ENCODE results near the gene SERPINB12.

SERPINB12 gene

DNA sequence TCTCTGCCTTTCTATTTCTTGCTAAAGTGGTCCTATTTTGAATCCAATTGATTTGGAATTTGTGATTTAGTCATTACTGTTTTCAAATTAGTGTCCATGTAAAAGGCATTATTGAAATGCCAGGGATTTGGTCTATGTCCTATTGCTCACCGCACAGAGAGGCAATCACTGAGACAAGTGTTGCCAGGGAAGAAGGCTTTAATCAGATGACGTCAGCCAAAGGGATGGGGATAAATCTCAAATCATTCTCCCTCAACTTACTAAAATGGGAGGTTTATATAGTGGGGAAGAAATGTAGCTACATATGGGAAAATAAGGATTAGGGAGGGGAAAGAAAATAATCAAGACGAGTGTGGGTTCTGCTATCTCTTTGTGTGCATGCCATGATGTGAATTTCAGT, 9.6 kb downstream of the SERPINB12 start:
- no peak for DNase-seq

DNA sequence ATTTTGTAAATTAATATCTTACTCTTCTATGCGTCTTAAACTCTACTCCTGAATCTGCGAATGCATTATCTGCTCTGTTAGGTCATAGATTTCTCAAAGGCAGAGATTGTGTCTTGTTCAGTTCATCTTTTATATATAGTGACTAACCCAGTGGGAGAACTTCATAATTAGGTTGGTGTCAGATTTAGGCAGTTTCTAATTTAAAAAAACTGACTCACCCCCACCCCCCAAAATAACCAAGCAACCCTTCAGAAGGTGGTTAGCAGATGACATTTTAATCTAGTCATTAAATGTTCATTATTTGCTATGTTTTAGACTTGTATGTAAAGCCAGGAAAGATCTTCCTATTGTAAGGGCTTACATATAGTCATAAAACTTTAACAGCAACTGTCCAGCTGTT, 10.4 kb downstream of the SERPINB12 start:
- no peak for DNase-seq

DNA sequence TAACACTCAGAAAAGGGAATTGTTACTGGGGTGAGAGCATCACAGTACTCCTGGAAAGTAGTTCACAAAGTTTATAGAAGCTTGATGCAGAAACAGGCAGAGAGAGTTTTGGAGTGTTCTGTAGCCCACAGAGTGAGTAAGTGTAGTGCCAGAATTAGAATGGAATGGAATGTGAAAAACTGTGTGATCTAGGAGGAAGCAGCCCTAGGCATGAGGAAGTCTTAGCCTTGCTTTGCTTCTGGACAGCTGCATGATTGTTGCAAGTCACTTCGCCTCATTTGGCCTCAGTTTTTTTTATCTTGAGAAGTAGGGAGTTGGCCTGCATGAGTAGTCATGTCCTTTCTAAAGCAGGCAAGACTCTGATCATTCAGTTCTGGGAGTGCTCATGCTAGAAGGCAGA, 10.9 kb downstream of the SERPINB12 start:
- peak in 1 of 2 donors; percentile 1 for DNase-seq

DNA sequence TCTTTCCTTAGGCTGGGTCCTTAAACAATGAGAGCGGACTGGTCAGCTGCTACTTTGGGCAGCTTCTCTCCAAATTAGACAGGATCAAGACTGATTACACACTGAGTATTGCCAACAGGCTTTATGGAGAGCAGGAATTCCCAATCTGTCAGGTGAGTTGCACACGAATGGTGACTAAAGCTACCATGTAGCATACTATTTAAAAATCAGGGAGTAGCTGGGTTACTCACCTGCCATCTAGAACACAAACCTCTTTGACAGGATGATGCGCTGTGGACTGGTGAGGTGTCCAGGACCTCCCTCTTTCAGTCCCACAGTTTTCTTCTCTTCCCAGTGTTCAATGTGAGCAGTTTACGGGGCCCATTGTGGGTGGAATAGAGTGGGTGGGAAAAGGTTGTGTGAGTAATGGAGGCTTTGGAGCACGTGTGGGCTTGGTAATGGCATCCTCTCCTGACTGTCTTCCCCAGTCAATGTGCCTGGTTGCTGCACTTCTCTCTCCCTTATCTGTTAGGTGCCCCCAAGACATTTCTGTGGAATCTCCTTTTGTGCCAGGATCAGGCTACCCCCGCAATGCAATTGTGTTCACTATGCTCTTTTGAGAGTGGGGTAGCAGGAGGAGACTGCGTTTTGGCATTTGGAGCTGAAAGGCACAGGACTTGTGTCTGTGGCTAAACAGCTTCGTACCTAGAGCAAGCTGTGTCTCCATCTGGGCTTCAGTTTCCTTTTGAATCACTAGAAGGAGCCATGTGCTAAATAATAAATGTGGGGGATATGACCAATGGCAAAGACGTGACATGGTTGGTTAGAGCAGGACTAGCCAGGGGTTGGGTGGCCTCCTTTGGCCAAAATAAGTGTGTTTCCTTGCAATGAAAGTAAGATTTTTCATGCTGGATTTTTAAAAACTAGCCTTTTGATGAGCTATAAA, 17.7 kb downstream of the SERPINB12 start:
- DNase-seq = no peak

- DNase-seq = no peak
These were observed 20.1 kb downstream of the SERPINB12 start for GRCh38 chr18:63562284-63562683.

DNA sequence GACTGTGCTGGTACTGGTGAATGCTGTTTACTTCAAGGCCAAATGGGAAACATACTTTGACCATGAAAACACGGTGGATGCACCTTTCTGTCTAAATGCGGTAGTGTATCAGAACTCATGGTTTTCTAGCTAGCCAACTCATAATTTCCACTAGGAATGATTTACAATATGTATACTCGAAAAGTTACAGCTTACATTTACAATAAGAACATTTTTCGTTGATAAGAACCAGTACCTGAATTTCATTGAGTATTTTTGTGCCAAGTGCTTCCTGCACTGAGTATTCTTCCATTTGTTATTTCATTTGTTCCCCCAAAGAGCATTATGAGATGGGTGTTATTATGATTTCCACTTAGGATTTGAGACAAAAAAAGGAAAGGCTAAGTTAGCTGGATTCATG, 21.9 kb downstream of the SERPINB12 start:
- DNase-seq = no peak

- DNase-seq = no peak
These were observed 22.4 kb downstream of the SERPINB12 start for GRCh38 chr18:63564561-63564960.

DNA sequence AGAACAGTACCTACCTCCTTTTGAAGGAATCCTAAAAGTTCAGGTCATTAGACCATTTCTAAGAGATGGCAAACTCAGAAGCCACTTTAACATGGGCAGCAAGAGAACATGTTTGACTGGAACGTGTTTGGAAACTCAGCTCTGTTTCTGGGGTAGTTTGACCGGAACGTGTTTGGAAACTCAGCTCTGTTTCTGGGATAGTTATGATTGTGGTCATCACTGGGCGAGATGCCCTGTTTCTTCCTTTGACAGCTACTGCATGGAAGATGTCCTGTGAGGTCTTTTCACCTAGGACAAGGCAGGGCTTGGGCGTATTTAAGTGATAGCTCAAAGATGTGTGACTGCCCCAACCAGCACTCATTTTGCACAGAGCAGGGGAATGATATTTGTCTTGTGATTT, 25.1 kb downstream of the SERPINB12 start:
- DNase-seq = no peak

GRCh38 chr18:63567825-63568224, 25.7 kb downstream of the SERPINB12 start:
- DNase-seq = no peak

DNA sequence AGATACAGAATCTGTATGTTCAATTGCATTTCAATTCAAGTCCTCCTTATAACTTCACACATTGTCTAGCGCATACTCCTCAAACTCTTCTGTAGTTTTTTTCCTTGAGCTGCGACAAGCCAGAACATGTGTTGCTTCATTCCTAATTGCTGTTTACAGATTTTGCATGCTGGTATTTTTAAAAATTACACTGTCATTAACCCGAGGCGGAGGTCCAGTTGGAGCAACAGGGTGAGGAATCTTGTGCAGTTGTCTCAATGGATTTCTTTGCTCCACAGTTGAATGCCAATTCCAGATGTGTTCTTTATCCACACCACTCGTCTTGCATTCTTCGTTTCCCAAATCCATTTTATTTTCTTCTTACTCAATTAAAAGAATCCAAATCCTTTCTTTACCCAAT, 28.6 kb downstream of the SERPINB12 start:
- DNase-seq = no peak

DNA sequence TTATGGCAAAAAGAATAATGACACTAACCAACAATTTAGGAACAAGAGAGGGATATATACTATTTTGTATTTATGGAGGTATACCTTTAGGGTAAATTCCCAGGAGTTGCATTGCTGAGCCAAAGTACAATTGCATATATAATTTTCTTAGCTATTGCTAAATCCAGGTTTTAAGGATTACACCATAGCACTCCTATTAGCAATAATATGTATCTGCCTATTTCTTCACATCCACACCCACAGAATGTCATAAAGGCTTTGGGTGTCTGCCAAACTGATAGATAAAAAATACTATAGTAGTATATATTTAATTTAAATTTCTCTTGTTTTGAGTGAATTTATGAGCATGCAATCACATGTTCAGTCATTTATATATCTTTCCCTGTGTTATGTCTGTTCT, 33.5 kb downstream of the SERPINB12 start:
- DNase-seq = no peak

GRCh38 chr18:63578357-63578958, 36.3 kb downstream of the SERPINB12 start:
- DNase-seq = no peak

DNA sequence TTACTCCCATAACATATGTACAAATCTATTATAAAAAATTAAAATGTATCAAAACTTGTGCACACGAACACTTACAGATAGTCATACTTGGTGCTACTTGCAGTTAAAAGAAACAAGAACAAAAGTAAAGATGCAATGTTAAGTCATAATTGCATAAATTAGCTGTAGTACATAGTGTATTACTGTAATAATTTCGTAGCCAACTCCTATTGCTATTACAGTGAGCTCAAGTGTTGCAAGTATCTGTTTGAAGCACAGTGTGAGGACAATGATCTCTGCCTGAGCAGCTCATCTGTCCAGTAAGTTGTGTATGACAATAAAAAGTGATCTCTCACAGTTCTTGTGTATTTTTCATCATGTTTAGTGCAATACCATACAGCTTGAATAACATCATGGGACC, 37.4 kb downstream of the SERPINB12 start:
- no peak for DNase-seq

DNA sequence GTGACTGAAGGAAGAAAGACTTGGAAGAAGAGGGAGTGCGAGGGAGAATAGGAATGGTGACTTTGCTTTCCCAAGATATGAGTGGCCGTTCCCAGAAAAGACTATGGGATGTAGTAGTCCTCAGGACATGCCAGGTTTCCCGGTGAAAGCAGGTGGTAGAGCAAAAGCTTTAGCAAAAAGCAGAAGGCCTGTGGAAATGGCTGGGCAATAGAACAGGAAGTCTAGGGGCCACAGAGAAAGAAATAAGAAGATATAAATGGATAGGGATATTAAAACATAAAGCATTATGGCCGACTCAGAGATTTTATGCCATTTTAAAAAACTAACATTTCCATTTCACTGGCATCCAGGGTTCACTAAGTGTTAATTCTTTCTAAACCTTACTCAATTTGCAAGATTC, 43.8 kb downstream of the SERPINB12 start:
- no peak for DNase-seq

- DNase-seq = no peak
These were observed 44.3 kb downstream of the SERPINB12 start for GRCh38 chr18:63586431-63586830.

DNA sequence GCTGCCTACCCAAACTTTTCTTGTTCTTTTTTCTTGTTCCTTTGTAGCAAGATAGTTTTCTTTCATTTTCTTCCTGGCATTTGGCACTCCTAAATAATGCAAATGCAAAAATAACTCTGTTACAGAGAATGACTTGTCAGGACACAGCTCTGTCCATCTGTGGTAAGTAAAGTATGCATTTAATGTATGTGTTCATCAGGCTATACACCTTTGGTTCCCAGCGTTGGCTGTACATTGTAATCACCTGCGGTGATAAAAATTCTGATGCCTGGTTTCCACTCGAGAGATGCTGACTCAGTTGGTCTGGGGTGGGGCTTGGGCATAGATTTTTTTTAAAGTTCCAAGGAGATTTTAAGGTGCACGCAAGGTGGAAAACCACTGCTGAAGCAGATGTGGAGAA, 44.8 kb downstream of the SERPINB12 start, which contains the start of gene SERPINB13:
Gene SERPINB13 (plus strand): TSS at position 378 of the 400 bp plus-strand sequence. CDS start 1,325 bp downstream, outside the sequence.
- no peak for DNase-seq

- no peak for DNase-seq
These were observed 46.7 kb downstream of the SERPINB12 start for GRCh38 chr18:63588909-63589308.

GRCh38 chr18:63590373-63590772, 48.2 kb downstream of the SERPINB12 start:
- DNase-seq = no peak

GRCh38 chr18:63590966-63591695, 49.0 kb downstream of the SERPINB12 start:
- no peak for DNase-seq

- DNase-seq = no peak
These were observed 49.6 kb downstream of the SERPINB12 start for GRCh38 chr18:63591725-63592124.

DNA sequence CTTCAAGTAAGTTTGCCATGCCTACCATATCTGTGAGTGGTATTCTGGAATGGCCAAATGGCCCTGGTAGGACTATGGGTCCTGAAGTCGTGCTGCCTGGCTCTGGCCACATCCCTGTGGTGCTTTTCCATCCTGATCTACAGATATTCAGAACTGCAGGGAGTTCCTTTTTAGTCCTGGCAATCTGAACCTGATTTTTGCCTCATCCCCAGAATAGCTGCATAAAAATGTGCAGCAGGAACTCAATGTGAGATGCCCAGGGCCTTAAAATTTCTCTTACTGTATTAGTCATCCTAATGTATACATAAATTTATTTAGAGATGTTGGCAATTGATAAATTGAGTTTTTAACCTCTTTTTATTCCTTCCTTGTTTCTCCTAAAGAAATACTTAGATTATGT, 50.3 kb downstream of the SERPINB12 start:
- no peak for DNase-seq

GRCh38 chr18:63596964-63597363, 54.8 kb downstream of the SERPINB12 start:
- no peak for DNase-seq

- DNase-seq = no peak
These were observed 61.2 kb downstream of the SERPINB12 start for GRCh38 chr18:63603355-63603754.

- no peak for DNase-seq
These were observed 61.6 kb downstream of the SERPINB12 start for GRCh38 chr18:63603772-63604171.
